CD4-positive, alpha-beta T cell treated with Interleukin-2 at 100 ng/mL for 4 hours (primary cell): ENCODE results near the gene CACNA2D1.

Experiments used
- DNase-seq: peaks from one replicate; pipeline ENCODE4 v3.0.0-alpha.2; 2020; ENCODE audit warnings: low spot score

Gene CACNA2D1

GRCh38 chr7:82286096-82286797, 157.3 kb downstream of the CACNA2D1 start:
- no peak for DNase-seq

GRCh38 chr7:82284936-82285519, 158.5 kb downstream of the CACNA2D1 start:
- no peak for DNase-seq

GRCh38 chr7:82275342-82275741, 168.2 kb downstream of the CACNA2D1 start:
- DNase-seq: no peak

GRCh38 chr7:82274681-82275080, 168.9 kb downstream of the CACNA2D1 start:
- DNase-seq: no peak

GRCh38 chr7:82273886-82274285, 169.7 kb downstream of the CACNA2D1 start:
- DNase-seq: no peak

- DNase-seq: no peak
These were observed 172.7 kb downstream of the CACNA2D1 start for GRCh38 chr7:82270870-82271269.

- DNase-seq: no peak
These were observed 174.9 kb downstream of the CACNA2D1 start for GRCh38 chr7:82268632-82269031.

- no peak for DNase-seq
These were observed 177.5 kb downstream of the CACNA2D1 start for GRCh38 chr7:82266081-82266480.

GRCh38 chr7:82264783-82265305, 178.7 kb downstream of the CACNA2D1 start:
- no peak for DNase-seq

GRCh38 chr7:82263920-82264782, 179.4 kb downstream of the CACNA2D1 start:
- no peak for DNase-seq

- no peak for DNase-seq
These were observed 185.4 kb downstream of the CACNA2D1 start for GRCh38 chr7:82258181-82258580.

GRCh38 chr7:82257118-82257695, 186.4 kb downstream of the CACNA2D1 start:
- no peak for DNase-seq

GRCh38 chr7:82255706-82256105, 187.9 kb downstream of the CACNA2D1 start:
- no peak for DNase-seq

- DNase-seq: no peak
These were observed 193.0 kb downstream of the CACNA2D1 start for GRCh38 chr7:82250598-82250997.

GRCh38 chr7:82249979-82250378, 193.6 kb downstream of the CACNA2D1 start:
- no peak for DNase-seq

GRCh38 chr7:82247814-82248433, 195.7 kb downstream of the CACNA2D1 start:
- DNase-seq: no peak

GRCh38 chr7:82244947-82245517, 198.5 kb downstream of the CACNA2D1 start:
- DNase-seq: no peak

- no peak for DNase-seq
These were observed 202.2 kb downstream of the CACNA2D1 start for GRCh38 chr7:82241356-82241755.

GRCh38 chr7:82235713-82236112, 207.9 kb downstream of the CACNA2D1 start:
- no peak for DNase-seq

- DNase-seq: no peak
These were observed 209.0 kb downstream of the CACNA2D1 start for GRCh38 chr7:82234457-82235049.
